ENCODE data around the gene MT1H.

DNA sequence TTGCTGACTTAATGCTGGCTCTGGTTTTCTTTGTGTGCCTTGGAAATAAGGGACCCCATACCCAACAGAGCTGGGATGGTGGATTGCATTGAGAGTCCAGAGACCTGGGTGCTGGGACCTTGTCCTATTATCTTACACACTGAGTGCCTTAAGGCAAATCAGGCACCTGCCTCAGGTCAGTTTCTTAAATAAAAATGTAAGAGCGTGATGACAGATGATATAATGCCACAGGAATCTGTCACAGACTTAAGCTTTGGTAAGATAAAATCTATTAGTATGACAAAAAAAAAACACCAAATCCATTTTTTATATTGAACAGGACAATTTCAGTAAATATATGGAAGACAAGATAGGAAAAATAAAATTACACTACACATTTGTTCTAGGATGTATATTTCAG, 29.5 kb upstream of the MT1H start:
- TF ChIP-seq TAF1 (IDR thresholded peaks at IDR 0.05; ENCODE audit: borderline replicate concordance, low read depth, low read length) (no peak), POLR2A (IDR thresholded peaks at IDR 0.05; ENCODE audit: low read depth, low read length) (no peak)

All from GM12892 (cell line).